ENCODE measurements around the gene PBX3.
A peak's percentile ranks its signal among the peaks of the same experiment; 100 is the strongest.

Gene PBX3

DNA sequence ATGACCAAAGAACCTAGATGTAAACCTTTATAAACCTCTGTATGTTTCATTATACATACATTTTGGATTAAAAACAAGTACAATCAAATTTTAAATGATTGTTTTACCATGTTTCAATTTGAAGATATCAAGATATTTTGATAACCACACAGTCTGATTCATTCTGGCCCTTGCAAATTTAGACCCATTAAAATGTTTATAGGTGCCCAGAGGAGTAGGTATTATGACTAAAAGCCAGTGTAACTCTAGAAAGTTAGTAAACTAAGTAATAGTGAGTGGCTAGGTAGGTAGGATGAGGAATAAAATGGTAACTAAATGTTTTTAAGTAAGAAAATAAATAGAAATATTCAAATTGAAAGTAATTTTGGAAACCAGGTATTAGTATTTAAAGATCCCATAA lies 165.5 kb downstream of the PBX3 start:
- peaks cover 4% of the 10 kb centered on the region for H3K4me1 ChIP-seq (ENCODE audit: control insufficient read depth, insufficient read depth, low read length)

DNA sequence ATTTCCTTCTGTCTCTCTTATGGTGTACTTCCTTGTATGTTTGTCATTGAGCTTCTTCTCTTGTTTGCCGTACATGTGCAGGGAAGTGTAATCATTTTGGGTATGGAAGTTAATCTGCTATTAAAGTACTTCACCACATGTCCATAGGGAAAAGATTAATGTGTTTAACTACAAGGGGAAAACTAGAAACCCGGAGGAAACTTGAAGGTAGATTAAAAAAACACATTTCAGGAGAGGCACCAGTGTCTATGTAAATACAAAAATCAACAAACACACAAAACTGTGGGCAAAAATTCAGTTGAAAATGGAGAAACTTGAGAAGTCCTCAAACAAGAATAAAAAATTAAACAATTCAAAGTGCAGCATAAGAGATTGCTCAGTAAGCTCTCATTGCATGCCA lies 166.4 kb downstream of the PBX3 start:
- Histone ChIP-seq H3K9ac (ENCODE audit: low read depth, low read length) (no peak overlapping the region), H3K4me2 (ENCODE audit: low read length) (no peak overlapping the region), H3K4me1 (ENCODE audit: control insufficient read depth, insufficient read depth, low read length) (peaks cover 4% of the 10 kb centered on the region), H3K27me3 (ENCODE audit: control insufficient read depth, insufficient read depth, low read length) (no peaks in the 10 kb centered on the region), H3K9me3 (replicated peaks; ENCODE audit: low read length) (no peaks in the 10 kb centered on the region), H3K36me3 (ENCODE audit: insufficient read depth, low read length) (no peaks in the 10 kb centered on the region), H3K4me3 (ENCODE audit: low read length) (no peak overlapping the region)

More for the DNA sequence above, 165.5 kb downstream of the PBX3 start:
- Histone ChIP-seq H3K9ac (ENCODE audit: low read depth, low read length) (no peak overlapping the region), H3K4me2 (ENCODE audit: low read length) (no peak overlapping the region), H3K36me3 (ENCODE audit: insufficient read depth, low read length) (no peaks in the 10 kb centered on the region), H3K9me3 (replicated peaks; ENCODE audit: low read length) (no peaks in the 10 kb centered on the region), H3K4me3 (ENCODE audit: low read length) (no peak overlapping the region), H3K27me3 (ENCODE audit: control insufficient read depth, insufficient read depth, low read length) (no peaks in the 10 kb centered on the region)

DNA sequence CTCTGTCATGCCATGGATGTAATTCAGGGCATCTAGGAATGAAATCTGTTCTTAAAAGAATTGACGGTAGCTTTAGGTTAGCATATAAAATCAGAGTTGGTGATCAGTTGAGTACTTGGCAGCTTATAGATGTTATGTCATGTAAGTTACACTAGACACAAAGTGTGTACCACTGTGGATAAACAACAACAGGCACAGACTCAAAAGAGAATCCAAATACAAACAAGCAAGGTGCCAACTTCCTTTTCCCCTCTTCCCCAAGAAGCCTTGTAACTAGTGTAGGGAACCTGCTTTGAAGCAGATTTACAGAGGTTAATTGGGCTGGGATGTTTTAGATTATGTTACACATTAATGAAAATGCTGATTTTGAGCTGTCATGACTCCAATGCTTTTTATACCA lies 167.2 kb downstream of the PBX3 start:
- no peak overlapping the region for H3K9ac ChIP-seq (ENCODE audit: low read depth, low read length)
- H3K4me2 ChIP-seq (ENCODE audit: low read length): no peak overlapping the region
- no peak overlapping the region for H3K4me3 ChIP-seq (ENCODE audit: low read length)
- H3K36me3 ChIP-seq (ENCODE audit: insufficient read depth, low read length): no peaks in the 10 kb centered on the region
- H3K27me3 ChIP-seq (ENCODE audit: control insufficient read depth, insufficient read depth, low read length): no peaks in the 10 kb centered on the region
- H3K4me1 ChIP-seq (ENCODE audit: control insufficient read depth, insufficient read depth, low read length): peaks cover 4% of the 10 kb centered on the region
- H3K9me3 ChIP-seq (replicated peaks; ENCODE audit: low read length): no peaks in the 10 kb centered on the region

DNA sequence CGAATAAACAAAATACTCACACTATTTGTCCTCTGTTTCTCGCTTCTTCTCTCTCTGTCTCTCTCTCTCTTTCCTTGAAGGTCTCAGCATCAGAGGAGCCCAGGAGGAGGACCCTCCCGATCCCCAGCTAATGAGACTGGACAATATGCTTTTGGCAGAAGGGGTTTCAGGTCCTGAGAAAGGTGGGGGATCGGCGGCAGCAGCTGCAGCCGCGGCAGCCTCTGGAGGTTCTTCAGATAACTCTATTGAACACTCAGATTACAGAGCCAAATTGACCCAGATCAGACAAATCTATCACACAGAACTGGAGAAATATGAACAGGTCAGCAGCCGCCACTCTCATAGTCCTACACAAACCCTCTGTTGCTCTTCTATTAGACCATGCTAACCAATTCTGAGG lies 168.4 kb downstream of the PBX3 start:
- H3K4me1 ChIP-seq (ENCODE audit: control insufficient read depth, insufficient read depth, low read length): peaks cover 4% of the 10 kb centered on the region

DNA sequence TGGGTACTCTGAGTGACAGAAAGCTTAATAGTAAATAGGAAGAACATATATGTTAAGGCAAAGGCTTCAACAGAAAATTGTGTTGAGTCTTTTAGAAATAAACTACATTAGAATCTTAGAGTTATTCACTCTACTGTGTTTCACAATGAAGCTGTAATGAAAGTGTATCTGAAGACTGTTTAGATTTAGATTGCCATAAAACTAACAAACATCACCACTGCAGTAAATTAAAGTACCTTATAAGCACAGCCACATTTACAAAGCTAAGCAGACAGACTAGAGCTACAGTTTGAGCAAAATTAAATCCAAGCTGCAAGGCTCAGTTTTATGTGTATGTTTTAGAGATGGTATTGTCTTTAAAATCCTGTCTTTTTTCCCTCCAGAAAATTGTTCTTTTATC lies 172.4 kb downstream of the PBX3 start:
- H3K9me3 ChIP-seq (replicated peaks; ENCODE audit: low read length): no peaks in the 10 kb centered on the region
- H3K36me3 ChIP-seq (ENCODE audit: insufficient read depth, low read length): no peaks in the 10 kb centered on the region
- H3K9ac ChIP-seq (ENCODE audit: low read depth, low read length): no peak overlapping the region
- no peaks in the 10 kb centered on the region for H3K4me1 ChIP-seq (ENCODE audit: control insufficient read depth, insufficient read depth, low read length)
- no peaks in the 10 kb centered on the region for H3K27me3 ChIP-seq (ENCODE audit: control insufficient read depth, insufficient read depth, low read length)
- no peak overlapping the region for H3K4me2 ChIP-seq (ENCODE audit: low read length)
- H3K4me3 ChIP-seq (ENCODE audit: low read length): no peak overlapping the region

More for the DNA sequence above, 168.4 kb downstream of the PBX3 start:
- Histone ChIP-seq H3K9ac (ENCODE audit: low read depth, low read length) (no peak overlapping the region), H3K27me3 (ENCODE audit: control insufficient read depth, insufficient read depth, low read length) (no peaks in the 10 kb centered on the region), H3K4me2 (ENCODE audit: low read length) (no peak overlapping the region), H3K36me3 (ENCODE audit: insufficient read depth, low read length) (no peaks in the 10 kb centered on the region), H3K4me3 (ENCODE audit: low read length) (no peak overlapping the region), H3K9me3 (replicated peaks; ENCODE audit: low read length) (no peaks in the 10 kb centered on the region)

DNA sequence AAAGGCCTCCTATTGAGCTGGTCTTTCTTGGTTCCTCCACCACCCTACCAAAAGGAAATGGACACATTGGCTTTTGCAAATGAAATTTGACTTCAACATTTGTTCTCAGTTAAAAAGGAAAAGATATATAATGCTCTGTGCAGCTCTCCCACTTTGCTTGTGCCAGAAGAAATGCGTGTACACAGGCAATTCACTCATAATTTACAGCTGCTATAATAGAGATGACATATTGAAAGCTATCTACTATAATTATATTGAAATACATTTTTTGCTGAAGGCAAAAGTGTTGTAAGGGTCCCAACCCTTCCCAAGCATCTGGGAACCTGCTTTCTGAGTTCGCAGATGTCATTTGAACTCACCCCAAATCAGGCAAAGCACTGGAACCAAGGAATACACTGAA lies 173.2 kb downstream of the PBX3 start:
- no peak overlapping the region for H3K4me3 ChIP-seq (ENCODE audit: low read length)
- H3K9ac ChIP-seq (ENCODE audit: low read depth, low read length): no peak overlapping the region
- no peaks in the 10 kb centered on the region for H3K4me1 ChIP-seq (ENCODE audit: control insufficient read depth, insufficient read depth, low read length)
- H3K36me3 ChIP-seq (ENCODE audit: insufficient read depth, low read length): no peaks in the 10 kb centered on the region
- H3K4me2 ChIP-seq (ENCODE audit: low read length): no peak overlapping the region
- no peaks in the 10 kb centered on the region for H3K9me3 ChIP-seq (replicated peaks; ENCODE audit: low read length)
- no peaks in the 10 kb centered on the region for H3K27me3 ChIP-seq (ENCODE audit: control insufficient read depth, insufficient read depth, low read length)

DNA sequence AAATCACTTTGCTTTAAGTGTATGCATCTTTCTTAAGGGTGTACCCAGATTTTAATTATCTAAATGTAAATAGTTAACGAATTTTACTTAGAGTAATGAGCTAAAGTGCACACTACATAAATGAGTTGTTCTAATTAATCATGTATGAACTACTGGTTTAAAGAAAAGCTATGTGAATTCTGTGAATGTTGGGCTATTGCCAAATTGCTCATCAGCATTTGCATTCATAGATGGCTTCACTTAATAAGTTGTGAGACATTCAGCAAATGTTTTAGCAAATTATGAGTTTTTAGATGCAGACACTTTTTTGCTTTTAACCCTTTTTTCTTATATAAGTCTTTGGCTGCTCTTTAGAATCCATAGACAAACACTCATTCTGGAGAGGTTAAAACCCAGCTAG lies 175.7 kb downstream of the PBX3 start:
- H3K4me3 ChIP-seq (ENCODE audit: low read length): no peak overlapping the region

DNA sequence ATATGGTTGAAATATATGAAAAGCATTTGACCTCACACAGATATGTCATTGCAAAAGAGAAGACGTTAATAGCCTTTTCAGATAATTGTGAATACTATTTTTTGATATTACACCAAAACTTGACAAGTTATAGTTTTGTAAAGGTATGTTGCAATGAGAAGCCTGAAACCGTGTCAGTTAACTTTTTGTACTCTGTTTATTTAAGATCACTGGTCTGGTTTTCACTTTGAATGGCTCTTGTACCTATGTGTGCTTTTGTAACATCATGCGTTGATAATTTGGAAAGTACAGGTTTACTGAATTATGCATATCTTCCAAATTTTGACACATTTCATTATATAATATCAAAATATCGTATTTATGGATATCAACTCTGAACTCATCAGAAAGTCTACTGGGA lies 177.2 kb downstream of the PBX3 start:
- Histone ChIP-seq H3K9ac (ENCODE audit: low read depth, low read length) (no peak overlapping the region), H3K36me3 (ENCODE audit: insufficient read depth, low read length) (no peaks in the 10 kb centered on the region), H3K9me3 (replicated peaks; ENCODE audit: low read length) (no peaks in the 10 kb centered on the region), H3K4me2 (ENCODE audit: low read length) (no peak overlapping the region), H3K4me1 (ENCODE audit: control insufficient read depth, insufficient read depth, low read length) (no peaks in the 10 kb centered on the region), H3K4me3 (ENCODE audit: low read length) (no peak overlapping the region), H3K27me3 (ENCODE audit: control insufficient read depth, insufficient read depth, low read length) (no peaks in the 10 kb centered on the region)

More for the DNA sequence above, 175.7 kb downstream of the PBX3 start:
- H3K9ac ChIP-seq (ENCODE audit: low read depth, low read length): no peak overlapping the region
- H3K9me3 ChIP-seq (replicated peaks; ENCODE audit: low read length): no peaks in the 10 kb centered on the region
- H3K4me1 ChIP-seq (ENCODE audit: control insufficient read depth, insufficient read depth, low read length): no peaks in the 10 kb centered on the region
- no peaks in the 10 kb centered on the region for H3K36me3 ChIP-seq (ENCODE audit: insufficient read depth, low read length)
- no peaks in the 10 kb centered on the region for H3K27me3 ChIP-seq (ENCODE audit: control insufficient read depth, insufficient read depth, low read length)
- H3K4me2 ChIP-seq (ENCODE audit: low read length): no peak overlapping the region

DNA sequence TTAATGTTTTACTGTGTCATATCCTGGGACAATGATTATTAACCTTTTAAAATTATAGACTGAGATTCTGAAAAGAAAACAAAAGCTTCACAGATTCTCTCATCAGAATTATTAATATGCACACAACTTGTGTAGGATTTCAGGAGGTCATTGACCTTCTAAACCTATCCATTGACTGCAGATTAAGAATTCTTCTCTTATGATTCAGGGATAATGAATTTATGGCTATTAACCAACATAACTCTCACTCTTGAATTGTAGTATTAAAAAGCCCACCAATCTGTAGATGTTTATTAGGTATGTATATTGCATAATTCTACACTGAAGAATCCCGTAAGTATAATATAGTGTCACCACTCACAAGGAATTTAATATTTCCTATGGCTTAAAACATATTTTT lies 179.8 kb downstream of the PBX3 start:
- Histone ChIP-seq H3K36me3 (ENCODE audit: insufficient read depth, low read length) (no peaks in the 10 kb centered on the region), H3K4me3 (ENCODE audit: low read length) (no peak overlapping the region), H3K4me2 (ENCODE audit: low read length) (no peak overlapping the region), H3K9ac (ENCODE audit: low read depth, low read length) (no peak overlapping the region), H3K4me1 (ENCODE audit: control insufficient read depth, insufficient read depth, low read length) (peaks cover 6% of the 10 kb centered on the region), H3K9me3 (replicated peaks; ENCODE audit: low read length) (no peaks in the 10 kb centered on the region), H3K27me3 (ENCODE audit: control insufficient read depth, insufficient read depth, low read length) (no peaks in the 10 kb centered on the region)

DNA sequence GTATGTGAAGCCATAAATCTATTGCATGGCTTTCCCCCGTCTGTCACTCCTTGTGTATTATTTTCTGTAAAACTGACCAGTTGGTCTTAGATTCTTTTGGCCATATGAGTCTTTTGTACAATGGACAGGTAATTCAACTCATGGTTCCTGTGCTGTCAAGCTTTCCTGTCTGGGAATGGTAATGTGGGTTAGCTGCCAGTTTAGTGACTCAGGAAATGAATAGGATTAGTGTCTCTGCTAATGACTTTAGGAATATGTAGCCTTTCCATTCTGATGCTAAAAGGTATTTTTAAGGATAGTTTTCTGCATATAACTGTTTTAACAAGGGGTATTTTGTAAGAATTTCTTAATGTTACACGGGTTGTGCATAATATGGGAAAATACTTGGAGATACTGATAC lies 182.7 kb downstream of the PBX3 start:
- Histone ChIP-seq H3K9me3 (replicated peaks; ENCODE audit: low read length) (no peaks in the 10 kb centered on the region), H3K9ac (ENCODE audit: low read depth, low read length) (no peak overlapping the region), H3K27me3 (ENCODE audit: control insufficient read depth, insufficient read depth, low read length) (no peaks in the 10 kb centered on the region), H3K4me1 (ENCODE audit: control insufficient read depth, insufficient read depth, low read length) (peaks cover 15% of the 10 kb centered on the region), H3K36me3 (ENCODE audit: insufficient read depth, low read length) (peaks cover 5% of the 10 kb centered on the region), H3K4me3 (ENCODE audit: low read length) (no peak overlapping the region), H3K4me2 (ENCODE audit: low read length) (no peak overlapping the region)

DNA sequence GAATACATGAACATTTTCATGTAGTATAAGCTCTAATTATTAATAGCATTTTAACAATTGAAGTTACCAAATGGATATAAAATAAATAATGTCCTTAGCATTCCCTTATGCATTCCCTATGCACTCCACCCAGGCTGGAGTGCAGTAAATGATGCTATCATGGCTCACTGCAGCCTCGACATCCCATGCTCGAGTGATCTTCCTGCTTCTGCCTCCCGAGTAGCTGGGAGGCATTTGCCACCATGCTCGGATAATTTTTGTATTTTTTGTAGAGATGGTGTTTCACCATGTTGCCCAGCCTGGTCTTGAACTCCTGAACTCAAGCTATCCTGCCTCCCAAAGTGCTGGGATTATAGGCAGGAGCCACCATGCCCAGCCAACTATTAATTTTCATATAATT lies 184.0 kb downstream of the PBX3 start:
- Histone ChIP-seq H3K4me1 (ENCODE audit: control insufficient read depth, insufficient read depth, low read length) (peaks cover 15% of the 10 kb centered on the region), H3K27me3 (ENCODE audit: control insufficient read depth, insufficient read depth, low read length) (no peaks in the 10 kb centered on the region), H3K9me3 (replicated peaks; ENCODE audit: low read length) (no peaks in the 10 kb centered on the region), H3K36me3 (ENCODE audit: insufficient read depth, low read length) (peaks cover 13% of the 10 kb centered on the region), H3K4me3 (ENCODE audit: low read length) (no peak overlapping the region), H3K9ac (ENCODE audit: low read depth, low read length) (peak overlapping the region; percentile 25), H3K4me2 (ENCODE audit: low read length) (peak overlapping the region; percentile 11)

DNA sequence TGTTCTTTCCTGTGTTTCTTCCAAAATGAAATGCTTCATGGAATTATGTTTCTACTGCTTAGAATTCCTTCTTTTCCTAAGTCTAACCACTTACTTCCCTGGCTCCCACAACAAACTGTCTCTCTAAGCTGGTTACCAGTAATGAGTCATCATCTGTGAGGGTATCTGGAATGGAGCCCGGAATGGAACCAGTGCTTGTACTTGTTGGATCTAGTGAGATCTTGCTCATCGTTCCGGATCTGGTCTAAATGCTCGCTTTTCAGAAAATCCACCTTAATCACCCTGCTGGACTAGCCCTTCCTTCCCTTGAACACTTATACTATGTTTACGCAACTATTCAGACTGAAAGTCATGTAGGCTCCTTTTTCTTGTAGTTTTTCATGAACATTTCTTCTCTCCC lies 184.8 kb downstream of the PBX3 start:
- Histone ChIP-seq H3K4me3 (ENCODE audit: low read length) (no peak overlapping the region), H3K36me3 (ENCODE audit: insufficient read depth, low read length) (peaks cover 13% of the 10 kb centered on the region), H3K27me3 (ENCODE audit: control insufficient read depth, insufficient read depth, low read length) (no peaks in the 10 kb centered on the region), H3K9me3 (replicated peaks; ENCODE audit: low read length) (no peaks in the 10 kb centered on the region), H3K4me2 (ENCODE audit: low read length) (peak overlapping the region; percentile 49), H3K4me1 (ENCODE audit: control insufficient read depth, insufficient read depth, low read length) (peaks cover 15% of the 10 kb centered on the region), H3K9ac (ENCODE audit: low read depth, low read length) (peak overlapping the region; percentile 27)
